GM12874 (cell line): ENCODE results near the gene HNRNPCL4.
"Not testable (repeated sequence)": the region's sequence is repeated elsewhere in the genome, so short reads cannot be mapped to it uniquely, and the experiment has no call there.

Source experiments
- CTCF ChIP-seq: IDR thresholded peaks from 2 replicates; pipeline ENCODE4 v1.5.1; 2011; ENCODE audit warnings: low read depth, mild to moderate bottlenecking, control low read depth, low read length, moderate library complexity; ENCODE audit not compliant: insufficient read depth

The HNRNPCL4 gene

DNA sequence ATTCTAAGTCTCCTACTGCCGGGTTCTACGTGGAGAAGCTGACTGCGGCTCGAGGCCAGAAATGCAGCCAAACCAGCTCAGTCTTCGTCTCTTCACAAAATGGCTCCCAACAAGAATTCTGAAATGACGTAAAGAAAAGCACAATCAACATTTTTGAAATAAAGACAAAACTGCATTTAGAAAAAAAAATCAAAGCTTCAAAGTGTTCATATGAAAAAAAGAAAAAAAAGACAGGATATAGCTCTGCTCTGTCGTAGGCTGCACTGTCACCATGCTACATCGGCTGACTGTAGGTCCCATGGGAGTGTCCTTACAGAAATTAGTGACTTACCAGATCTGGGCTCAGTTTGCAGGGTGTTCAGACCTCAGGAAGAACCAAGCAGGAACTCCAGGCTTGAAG, at the start of gene HNRNPCL4:
Gene HNRNPCL4 (minus strand): TSS at position 101 of the 400 bp plus-strand sequence. CDS start 164 bp downstream, outside the sequence.
- not testable (repeated sequence) for TF ChIP-seq CTCF

GRCh38 chr1:13201309-13201708, 35.9 kb upstream of the HNRNPCL4 start, which contains the start of gene PRAMEF13:
PRAMEF13 (minus strand) TSS chr1:13201409; CDS start chr1:13199589, 1,820 bp downstream.
- not testable (repeated sequence) for TF ChIP-seq CTCF

DNA sequence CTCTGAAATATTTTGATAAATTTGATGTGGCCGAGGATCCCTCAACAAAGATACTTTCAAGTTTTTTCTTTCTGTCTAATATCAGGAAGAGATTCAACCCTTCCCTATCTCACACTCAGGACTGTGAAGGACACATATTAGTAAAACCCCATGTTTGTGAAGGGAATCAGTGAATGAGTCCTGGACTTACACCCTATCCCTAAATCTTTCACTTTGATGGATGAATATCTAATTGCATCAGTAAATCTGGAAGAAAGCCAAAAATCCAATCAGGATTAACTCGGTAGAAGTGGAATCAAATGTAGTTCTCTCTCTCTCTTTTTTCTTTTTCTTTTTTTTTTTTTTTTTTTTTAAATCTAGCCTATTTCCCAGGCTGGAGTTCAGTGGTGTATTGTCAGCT, 6.1 kb upstream of the HNRNPCL4 start, which contains the start of gene PRAMEF9:
Gene PRAMEF9 (plus strand): TSS at position 301 of the 400 bp plus-strand sequence. CDS start 3,433 bp downstream, outside the sequence.
- TF ChIP-seq CTCF, result not testable (repeated sequence)

DNA sequence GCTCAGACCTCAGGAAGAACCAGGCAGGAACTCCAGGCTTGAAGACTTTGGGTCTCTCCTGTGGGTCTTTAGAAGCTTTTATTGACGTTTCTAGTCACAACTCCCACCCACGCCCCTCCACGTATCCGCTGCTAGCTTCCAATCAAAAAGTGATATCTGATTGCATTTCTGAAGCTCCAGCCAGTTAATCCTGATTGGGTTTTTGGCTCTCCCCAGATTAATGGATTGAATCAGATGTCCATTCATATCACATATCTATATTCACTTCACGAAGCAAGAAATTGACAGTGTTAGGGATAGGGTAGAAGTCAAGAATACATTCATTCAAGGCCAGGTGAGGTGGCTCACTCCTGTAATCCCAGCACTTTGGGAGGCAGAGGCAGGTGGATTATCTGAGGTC, 9.5 kb downstream of the HNRNPCL4 start, which contains the start of gene PRAMEF26:
Gene PRAMEF26 (minus strand): TSS at position 101 of the 400 bp plus-strand sequence. CDS start 2,914 bp downstream, outside the sequence.
- not testable (repeated sequence) for TF ChIP-seq CTCF

GRCh38 chr1:13116754-13117153, 48.7 kb downstream of the HNRNPCL4 start, which contains the start of gene HNRNPCL2:
HNRNPCL2 (minus strand) TSS chr1:13116854; CDS start chr1:13116400, 454 bp downstream.
- TF ChIP-seq CTCF, result not testable (repeated sequence)
